ENCODE results near the gene PADI2.

PADI2 gene

GRCh38 chr1:17137441-17137840 is 18.2 kb upstream of the PADI2 start:
- DNase-seq = no peak

GRCh38 chr1:17136936-17137335 is 17.7 kb upstream of the PADI2 start:
- DNase-seq = no peak

GRCh38 chr1:17136145-17136544 is 16.9 kb upstream of the PADI2 start:
- no peak for DNase-seq

- DNase-seq = no peak
Measured at GRCh38 chr1:17135530-17135929, 16.3 kb upstream of the PADI2 start.

GRCh38 chr1:17134724-17135123 is 15.5 kb upstream of the PADI2 start:
- DNase-seq = no peak

GRCh38 chr1:17134034-17134433 is 14.8 kb upstream of the PADI2 start:
- DNase-seq = no peak

- no peak for DNase-seq
Measured at GRCh38 chr1:17130138-17130635, 10.9 kb upstream of the PADI2 start.

- DNase-seq = peak; percentile 100
Measured at GRCh38 chr1:17128361-17128760, 9.1 kb upstream of the PADI2 start.

GRCh38 chr1:17125756-17126237 is 6.5 kb upstream of the PADI2 start:
- peak; percentile 81 for DNase-seq

GRCh38 chr1:17123196-17124045 is 4.2 kb upstream of the PADI2 start:
- DNase-seq = no peak

GRCh38 chr1:17122521-17123164 is 3.4 kb upstream of the PADI2 start:
- DNase-seq = no peak

- DNase-seq = no peak
Measured at GRCh38 chr1:17121881-17122280, 2.6 kb upstream of the PADI2 start.

GRCh38 chr1:17120962-17121837 is 1.9 kb upstream of the PADI2 start:
- no peak for DNase-seq

GRCh38 chr1:17120481-17120877 is 1.2 kb upstream of the PADI2 start:
- DNase-seq = no peak

GRCh38 chr1:17119773-17120480 is 676 bp upstream of the PADI2 start:
- DNase-seq = no peak

GRCh38 chr1:17118706-17119075 is 560 bp downstream of the PADI2 start:
- no peak for DNase-seq

- DNase-seq = no peak
Measured at GRCh38 chr1:17118268-17118667, 983 bp downstream of the PADI2 start.

- DNase-seq = no peak
Measured at GRCh38 chr1:17117451-17118265, 1.6 kb downstream of the PADI2 start.

- DNase-seq = no peak
Measured at GRCh38 chr1:17116643-17117042, 2.6 kb downstream of the PADI2 start.

- no peak for DNase-seq
Measured at GRCh38 chr1:17113963-17114362, 5.3 kb downstream of the PADI2 start.

GRCh38 chr1:17112496-17113236 is 6.6 kb downstream of the PADI2 start:
- DNase-seq = no peak
